Tibial nerve (tissue), 4 donors: ENCODE results near the gene SNAPC2. TPM values are rescaled to one million over a fixed set of nuclear protein-coding genes. Genes with fewer than 3 reads are reported as not detected.

Source experiments
- DNase-seq, 2 donors: peaks; one replicate each; pipeline ENCODE4 v3.0.0-alpha.2; 2019; ENCODE audit warnings: low spot score in 2 of 2
- H3K27ac ChIP-seq, 4 donors: fragments of 200-600 bp; sonication (generic) in 3 of 4; one replicate each; pipeline ENCODE4 v1.5.1; 2017 to 2019; ENCODE audit warnings: mild to moderate bottlenecking in 1 of 4
- H3K27me3 ChIP-seq, 2 donors: fragments of 200-600 bp; sonication (generic) in 1 of 2; one replicate each; pipeline versions ENCODE4 v1.5.1 to v1.6.0; 2017 to 2019
- H3K36me3 ChIP-seq, 3 donors: fragments of 200-600 bp; sonication (generic); one replicate each; pipeline ENCODE4 v1.5.1; 2018 to 2019
- H3K4me1 ChIP-seq, 4 donors: fragments of 200-600 bp; sonication (generic) in 3 of 4; one replicate each; pipeline ENCODE4 v1.5.1; 2017 to 2019
- H3K4me3 ChIP-seq, 4 donors: fragments of 200-600 bp; sonication (generic) in 3 of 4; one replicate each; pipeline ENCODE4 v1.5.1; 2017 to 2019; ENCODE audit warnings: mild to moderate bottlenecking in 1 of 4, moderate library complexity in 1 of 4
- H3K9me3 ChIP-seq, 4 donors: fragments of 200-600 bp; sonication (generic) in 3 of 4; one replicate each; pipeline ENCODE4 v1.5.1; 2017 to 2019
- CTCF ChIP-seq, 5 experiments: fragments of 200-600 bp in 3 of 5; fragments of 450-650 bp in 2 of 5; sonication (generic) in 3 of 5; IDR thresholded peaks; one replicate each; pipeline ENCODE4 v1.5.1; 2016 to 2019; ENCODE audit warnings: antibody characterized with exemption in 5 of 5, mild to moderate bottlenecking in 3 of 5, moderate library complexity in 2 of 5
- EP300 ChIP-seq, 2 donors: sonication (generic); formaldehyde crosslinking; IDR thresholded peaks; one replicate each; pipeline ENCODE4 v1.6.1; 2017; ENCODE audit warnings: antibody characterized with exemption in 2 of 2, mild to moderate bottlenecking in 1 of 2
- POLR2A ChIP-seq, 2 donors: fragments of 450-650 bp; IDR thresholded peaks; one replicate each; pipeline ENCODE4 v1.6.1; 2017; ENCODE audit warnings: antibody characterized with exemption in 2 of 2, mild to moderate bottlenecking in 2 of 2, moderate library complexity in 2 of 2
- WGBS, 2 donors: methylation state at CpG; one replicate each; pipeline ENCODE4 v1.1.5; 2018; 5-methylcytosine and 5-hydroxymethylcytosine counted together
- total RNA-seq, 4 donors: library from RNA; depleted of rRNA; stranded (reverse); fragments of >200 nt; gene quantifications; one replicate each; pipeline ENCODE4 v1.1.0, GENCODE V29; 2016

Gene SNAPC2
- total RNA-seq, 4 donors from 2014 or later: 11.6 to 26.4 (median 16.1) TPM

- Histone ChIP-seq H3K4me3 (no peak overlapping the region), H3K27ac (no peak overlapping the region), H3K9me3 (no peaks in the 10 kb centered on the region), H3K27me3 (peaks cover 0 to 1% of the 10 kb centered on the region in 2 donors), H3K4me1 (peaks cover 0 to 38% (median 10%) of the 10 kb centered on the region in 4 donors), H3K36me3 (peaks cover 6 to 84% (median 22%) of the 10 kb centered on the region in 3 donors)
- TF ChIP-seq CTCF (IDR thresholded peaks at IDR 0.05) (no peak), EP300 (IDR thresholded peaks at IDR 0.05) (no peak), POLR2A (IDR thresholded peaks at IDR 0.05) (no peak)
- WGBS, 2 donors: 92 to 94% methylated on average over 20 to 21 of the region's 21 CpGs
- no peak for DNase-seq
These were observed 10.6 kb upstream of the SNAPC2 start for GRCh38 chr19:7909471-7910067.

- Histone ChIP-seq H3K27ac (no peak overlapping the region), H3K4me1 (peaks cover 0 to 28% (median under 1%) of the 10 kb centered on the region in 4 donors), H3K9me3 (no peaks in the 10 kb centered on the region), H3K27me3 (peaks cover 0 to 11% of the 10 kb centered on the region in 2 donors), H3K4me3 (no peak overlapping the region), H3K36me3 (peaks cover 6 to 84% (median 22%) of the 10 kb centered on the region in 3 donors)
- no peak for TF ChIP-seq EP300 (IDR thresholded peaks at IDR 0.05)
- TF ChIP-seq POLR2A (IDR thresholded peaks at IDR 0.05): no peak
- no peak for TF ChIP-seq CTCF (IDR thresholded peaks at IDR 0.05)
- WGBS, 2 donors: 89 to 91% methylated on average over 48 to 52 of the region's 54 CpGs
- DNase-seq: no peak
These were observed 9.6 kb upstream of the SNAPC2 start for GRCh38 chr19:7910321-7911161.

GRCh38 chr19:7911508-7912143 is 8.5 kb upstream of the SNAPC2 start:
- Histone ChIP-seq H3K4me1 (peaks cover 0 to 27% (median 8%) of the 10 kb centered on the region in 4 donors), H3K27ac (no peak overlapping the region), H3K4me3 (no peak overlapping the region), H3K27me3 (peaks cover 0 to 21% of the 10 kb centered on the region in 2 donors), H3K9me3 (no peaks in the 10 kb centered on the region), H3K36me3 (peaks cover 6 to 73% (median 22%) of the 10 kb centered on the region in 3 donors)
- no peak for TF ChIP-seq POLR2A (IDR thresholded peaks at IDR 0.05)
- TF ChIP-seq EP300 (IDR thresholded peaks at IDR 0.05): no peak
- 84 to 86% methylated on average over 15 to 17 of the region's 18 CpGs for WGBS, 2 donors
- DNase-seq: no peak

- 93 to 95% methylated on average over 16 to 18 of the region's 31 CpGs for WGBS, 2 donors
- Histone ChIP-seq H3K9me3 (no peaks in the 10 kb centered on the region), H3K36me3 (peaks cover 6 to 68% (median 22%) of the 10 kb centered on the region in 3 donors), H3K4me3 (no peak overlapping the region), H3K27me3 (peaks cover 0 to 26% of the 10 kb centered on the region in 2 donors), H3K4me1 (peaks cover 0 to 28% (median 10%) of the 10 kb centered on the region in 4 donors), H3K27ac (no peak overlapping the region)
- DNase-seq: no peak
- TF ChIP-seq CTCF (IDR thresholded peaks at IDR 0.05) (no peak), EP300 (IDR thresholded peaks at IDR 0.05) (no peak), POLR2A (IDR thresholded peaks at IDR 0.05) (no peak)
These were observed 7.9 kb upstream of the SNAPC2 start for GRCh38 chr19:7912144-7912696.
